ENCODE data around the gene EGLN1.
A peak's percentile ranks its signal among the peaks of the same experiment; 100 is the strongest.

Gene EGLN1

GRCh38 chr1:231420959-231421545 lies 1.0 kb downstream of the EGLN1 start:
- peak; percentile 50 to 57 for DNase-seq

- DNase-seq = no peak
These were observed 1.7 kb downstream of the EGLN1 start for GRCh38 chr1:231420299-231420958.

GRCh38 chr1:231419738-231420298 lies 2.3 kb downstream of the EGLN1 start:
- no peak for DNase-seq

GRCh38 chr1:231419147-231419546 lies 2.9 kb downstream of the EGLN1 start:
- no peak for DNase-seq

GRCh38 chr1:231418741-231419107 lies 3.4 kb downstream of the EGLN1 start:
- DNase-seq = no peak

GRCh38 chr1:231418101-231418740 lies 3.9 kb downstream of the EGLN1 start:
- no peak for DNase-seq

- DNase-seq = no peak
These were observed 4.6 kb downstream of the EGLN1 start for GRCh38 chr1:231417513-231417912.

- DNase-seq = no peak
These were observed 5.2 kb downstream of the EGLN1 start for GRCh38 chr1:231416901-231417300.

GRCh38 chr1:231415018-231415583 lies 7.0 kb downstream of the EGLN1 start:
- DNase-seq = no peak

GRCh38 chr1:231414260-231415016 lies 7.6 kb downstream of the EGLN1 start:
- DNase-seq = no peak

- DNase-seq = no peak
These were observed 8.4 kb downstream of the EGLN1 start for GRCh38 chr1:231413749-231414082.

- DNase-seq = no peak
These were observed 11.0 kb downstream of the EGLN1 start for GRCh38 chr1:231411036-231411531.

GRCh38 chr1:231410036-231410612 lies 12.0 kb downstream of the EGLN1 start:
- DNase-seq = no peak

GRCh38 chr1:231408528-231409094 lies 13.5 kb downstream of the EGLN1 start:
- DNase-seq = no peak

GRCh38 chr1:231407547-231408396 lies 14.3 kb downstream of the EGLN1 start:
- no peak for DNase-seq

- DNase-seq = no peak
These were observed 15.0 kb downstream of the EGLN1 start for GRCh38 chr1:231407049-231407448.

GRCh38 chr1:231404318-231404717 lies 17.8 kb downstream of the EGLN1 start:
- no peak for DNase-seq

GRCh38 chr1:231401478-231401877 lies 20.6 kb downstream of the EGLN1 start:
- DNase-seq = no peak

- DNase-seq = no peak
These were observed 24.0 kb downstream of the EGLN1 start for GRCh38 chr1:231397886-231398671.

GRCh38 chr1:231396643-231397042 lies 25.4 kb downstream of the EGLN1 start:
- DNase-seq = no peak
